ENCODE measurements around the gene UGT1A10.

UGT1A10 gene

DNA sequence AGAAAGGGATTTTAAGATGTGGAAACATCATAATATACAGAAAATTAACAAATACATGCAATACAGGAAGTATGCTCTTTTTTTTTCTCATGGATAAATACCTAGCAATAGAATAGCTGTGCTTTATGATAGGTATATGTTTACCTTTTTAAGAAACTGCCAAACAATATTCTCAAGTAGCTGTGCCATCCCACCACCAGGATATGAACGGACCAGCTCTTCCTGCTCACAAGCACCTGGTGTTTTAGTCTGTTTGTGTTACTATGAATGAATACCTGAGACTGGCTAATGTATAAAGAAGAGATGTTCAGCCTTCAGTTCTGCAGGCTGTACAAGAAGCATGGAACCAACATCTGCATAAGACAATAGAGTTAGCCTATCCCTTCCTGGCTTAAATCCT lies 38.7 kb upstream of the UGT1A10 start:
- Histone ChIP-seq H3K36me3 (ENCODE audit: insufficient read depth, low read length) (no peaks in the 10 kb centered on the region), H3K9me2 (replicated peaks; ENCODE audit: low read depth, low read length) (no peaks in the 10 kb centered on the region), H2AFZ (ENCODE audit: low read length) (no peak overlapping the region), H3K27me3 (ENCODE audit: insufficient read depth, low read length, poor library complexity, severe bottlenecking) (no peaks in the 10 kb centered on the region), H4K20me1 (ENCODE audit: insufficient read depth, low read length, poor library complexity, severe bottlenecking) (no peaks in the 10 kb centered on the region), H3F3A (ENCODE audit: low read depth) (no peaks in the 10 kb centered on the region), H3K79me2 (ENCODE audit: insufficient read depth, low read length) (no peaks in the 10 kb centered on the region), H3K4me1 (ENCODE audit: insufficient read depth, low read length, poor library complexity, severe bottlenecking) (no peaks in the 10 kb centered on the region), H3K4me3 (ENCODE audit: low read length, poor library complexity, severe bottlenecking) (no peak overlapping the region), H3K9ac (ENCODE audit: low read depth, low read length, poor library complexity, severe bottlenecking) (no peak overlapping the region), H3K9me3 (ENCODE audit: insufficient read depth, low read depth, low read length) (no peaks in the 10 kb centered on the region), H3K4me2 (ENCODE audit: low read depth, low read length, poor library complexity, severe bottlenecking) (no peak overlapping the region)
- no peak for TF ChIP-seq EZH2phosphoT487 (IDR thresholded peaks at IDR 0.05; ENCODE audit: borderline replicate concordance)

DNA sequence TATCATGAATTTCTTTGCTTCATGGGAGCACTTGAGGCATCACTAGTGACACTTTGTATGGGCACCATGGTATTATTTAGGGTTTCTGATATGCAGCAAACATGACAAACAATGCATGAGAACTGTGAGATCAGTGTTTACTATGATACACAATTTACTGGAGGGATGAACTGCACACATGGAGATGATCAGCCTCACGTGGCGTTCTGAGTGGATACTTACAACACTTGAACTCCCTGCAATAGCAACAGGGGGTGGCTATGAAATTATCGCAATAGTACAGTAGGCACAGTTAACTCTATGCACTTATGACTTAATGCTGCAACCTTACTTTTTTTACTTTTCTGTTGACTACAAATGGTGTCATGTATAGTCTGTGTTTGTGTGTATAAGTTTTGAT lies 37.3 kb upstream of the UGT1A10 start:
- Histone ChIP-seq H3K79me2 (ENCODE audit: insufficient read depth, low read length) (no peaks in the 10 kb centered on the region), H3K9ac (ENCODE audit: low read depth, low read length, poor library complexity, severe bottlenecking) (no peak overlapping the region), H2AFZ (ENCODE audit: low read length) (no peak overlapping the region), H3K9me2 (replicated peaks; ENCODE audit: low read depth, low read length) (no peaks in the 10 kb centered on the region), H3F3A (ENCODE audit: low read depth) (no peaks in the 10 kb centered on the region), H3K9me3 (ENCODE audit: insufficient read depth, low read depth, low read length) (no peaks in the 10 kb centered on the region), H3K4me3 (ENCODE audit: low read length, poor library complexity, severe bottlenecking) (no peak overlapping the region), H4K20me1 (ENCODE audit: insufficient read depth, low read length, poor library complexity, severe bottlenecking) (no peaks in the 10 kb centered on the region), H3K36me3 (ENCODE audit: insufficient read depth, low read length) (no peaks in the 10 kb centered on the region), H3K4me2 (ENCODE audit: low read depth, low read length, poor library complexity, severe bottlenecking) (no peak overlapping the region), H3K4me1 (ENCODE audit: insufficient read depth, low read length, poor library complexity, severe bottlenecking) (no peaks in the 10 kb centered on the region), H3K27me3 (ENCODE audit: insufficient read depth, low read length, poor library complexity, severe bottlenecking) (no peaks in the 10 kb centered on the region)
- TF ChIP-seq, protein P1, sequence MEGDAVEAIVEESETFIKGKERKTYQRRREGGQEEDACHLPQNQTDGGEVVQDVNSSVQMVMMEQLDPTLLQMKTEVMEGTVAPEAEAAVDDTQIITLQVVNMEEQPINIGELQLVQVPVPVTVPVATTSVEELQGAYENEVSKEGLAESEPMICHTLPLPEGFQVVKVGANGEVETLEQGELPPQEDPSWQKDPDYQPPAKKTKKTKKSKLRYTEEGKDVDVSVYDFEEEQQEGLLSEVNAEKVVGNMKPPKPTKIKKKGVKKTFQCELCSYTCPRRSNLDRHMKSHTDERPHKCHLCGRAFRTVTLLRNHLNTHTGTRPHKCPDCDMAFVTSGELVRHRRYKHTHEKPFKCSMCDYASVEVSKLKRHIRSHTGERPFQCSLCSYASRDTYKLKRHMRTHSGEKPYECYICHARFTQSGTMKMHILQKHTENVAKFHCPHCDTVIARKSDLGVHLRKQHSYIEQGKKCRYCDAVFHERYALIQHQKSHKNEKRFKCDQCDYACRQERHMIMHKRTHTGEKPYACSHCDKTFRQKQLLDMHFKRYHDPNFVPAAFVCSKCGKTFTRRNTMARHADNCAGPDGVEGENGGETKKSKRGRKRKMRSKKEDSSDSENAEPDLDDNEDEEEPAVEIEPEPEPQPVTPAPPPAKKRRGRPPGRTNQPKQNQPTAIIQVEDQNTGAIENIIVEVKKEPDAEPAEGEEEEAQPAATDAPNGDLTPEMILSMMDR (conservative IDR thresholded peaks at IDR 0.05; ENCODE audit: low read length), result no peak
- no peak for TF ChIP-seq EZH2phosphoT487 (IDR thresholded peaks at IDR 0.05; ENCODE audit: borderline replicate concordance)

- no peaks in the 10 kb centered on the region for H3K79me2 ChIP-seq (ENCODE audit: insufficient read depth, low read length)
- no peaks in the 10 kb centered on the region for H3K9me2 ChIP-seq (replicated peaks; ENCODE audit: low read depth, low read length)
- no peak overlapping the region for H3K9ac ChIP-seq (ENCODE audit: low read depth, low read length, poor library complexity, severe bottlenecking)
- no peaks in the 10 kb centered on the region for H3K27me3 ChIP-seq (ENCODE audit: insufficient read depth, low read length, poor library complexity, severe bottlenecking)
- H2AFZ ChIP-seq (ENCODE audit: low read length), result no peak overlapping the region
- H3K36me3 ChIP-seq (ENCODE audit: insufficient read depth, low read length), result no peaks in the 10 kb centered on the region
- no peaks in the 10 kb centered on the region for H3K4me1 ChIP-seq (ENCODE audit: insufficient read depth, low read length, poor library complexity, severe bottlenecking)
- no peaks in the 10 kb centered on the region for H3K9me3 ChIP-seq (ENCODE audit: insufficient read depth, low read depth, low read length)
- H3F3A ChIP-seq (ENCODE audit: low read depth), result no peaks in the 10 kb centered on the region
- no peaks in the 10 kb centered on the region for H4K20me1 ChIP-seq (ENCODE audit: insufficient read depth, low read length, poor library complexity, severe bottlenecking)
- no peak overlapping the region for H3K4me3 ChIP-seq (ENCODE audit: low read length, poor library complexity, severe bottlenecking)
- no peak overlapping the region for H3K4me2 ChIP-seq (ENCODE audit: low read depth, low read length, poor library complexity, severe bottlenecking)
- TF ChIP-seq EZH2phosphoT487 (IDR thresholded peaks at IDR 0.05; ENCODE audit: borderline replicate concordance), result no peak
- TF ChIP-seq, protein P1 (conservative IDR thresholded peaks at IDR 0.05; ENCODE audit: low read length), result no peak
Observed at GRCh38 chr2:233600386-233600785, 35.9 kb upstream of the UGT1A10 start.

DNA sequence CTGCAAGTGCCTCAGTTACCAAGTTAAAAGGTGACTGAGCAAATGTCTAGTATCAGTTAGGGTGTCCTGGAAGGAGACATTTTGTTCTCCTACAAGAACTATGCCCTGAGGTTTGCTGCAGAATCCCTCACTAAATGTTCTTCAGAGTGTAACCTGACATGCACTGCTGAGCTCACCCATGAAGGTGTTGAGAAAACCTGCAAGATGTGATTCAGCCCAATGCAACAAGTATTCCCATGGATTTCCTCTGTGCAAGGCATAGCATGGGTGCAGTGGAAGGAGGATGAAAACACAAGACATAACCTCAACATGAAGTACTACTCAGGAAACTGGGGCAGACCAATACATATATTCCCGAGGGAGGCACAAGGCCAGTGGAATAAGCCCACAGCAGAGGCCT lies 34.2 kb upstream of the UGT1A10 start:
- H2AFZ ChIP-seq (ENCODE audit: low read length), result no peak overlapping the region
- no peaks in the 10 kb centered on the region for H3K79me2 ChIP-seq (ENCODE audit: insufficient read depth, low read length)
- H3K9ac ChIP-seq (ENCODE audit: low read depth, low read length, poor library complexity, severe bottlenecking), result no peak overlapping the region
- H3K36me3 ChIP-seq (ENCODE audit: insufficient read depth, low read length), result no peaks in the 10 kb centered on the region
- H3K4me2 ChIP-seq (ENCODE audit: low read depth, low read length, poor library complexity, severe bottlenecking), result no peak overlapping the region
- H4K20me1 ChIP-seq (ENCODE audit: insufficient read depth, low read length, poor library complexity, severe bottlenecking), result no peaks in the 10 kb centered on the region
- H3K4me3 ChIP-seq (ENCODE audit: low read length, poor library complexity, severe bottlenecking), result no peak overlapping the region
- no peaks in the 10 kb centered on the region for H3K27me3 ChIP-seq (ENCODE audit: insufficient read depth, low read length, poor library complexity, severe bottlenecking)
- H3F3A ChIP-seq (ENCODE audit: low read depth), result no peaks in the 10 kb centered on the region
- no peaks in the 10 kb centered on the region for H3K9me2 ChIP-seq (replicated peaks; ENCODE audit: low read depth, low read length)
- TF ChIP-seq, protein P1 (conservative IDR thresholded peaks at IDR 0.05; ENCODE audit: low read length), result no peak
- no peak for TF ChIP-seq EZH2phosphoT487 (IDR thresholded peaks at IDR 0.05; ENCODE audit: borderline replicate concordance)
- no peaks in the 10 kb centered on the region for H3K9me3 ChIP-seq (ENCODE audit: insufficient read depth, low read depth, low read length)
- no peaks in the 10 kb centered on the region for H3K4me1 ChIP-seq (ENCODE audit: insufficient read depth, low read length, poor library complexity, severe bottlenecking)

All from Loucy (cell line).